Pons (tissue), 1 donor: ENCODE measurements around the gene SLC25A51.
A peak's percentile ranks its signal among the peaks of the same experiment; 100 is the strongest.

ENCODE experiments used
- DNase-seq: peaks from one replicate; pipeline ENCODE4 v3.0.0-alpha.2; 2016; ENCODE audit warnings: low spot score

Gene SLC25A51

GRCh38 chr9:37937366-37937765 is 33.4 kb upstream of the SLC25A51 start:
- DNase-seq = no peak

GRCh38 chr9:37936965-37937364 is 33.0 kb upstream of the SLC25A51 start:
- DNase-seq = no peak

DNA sequence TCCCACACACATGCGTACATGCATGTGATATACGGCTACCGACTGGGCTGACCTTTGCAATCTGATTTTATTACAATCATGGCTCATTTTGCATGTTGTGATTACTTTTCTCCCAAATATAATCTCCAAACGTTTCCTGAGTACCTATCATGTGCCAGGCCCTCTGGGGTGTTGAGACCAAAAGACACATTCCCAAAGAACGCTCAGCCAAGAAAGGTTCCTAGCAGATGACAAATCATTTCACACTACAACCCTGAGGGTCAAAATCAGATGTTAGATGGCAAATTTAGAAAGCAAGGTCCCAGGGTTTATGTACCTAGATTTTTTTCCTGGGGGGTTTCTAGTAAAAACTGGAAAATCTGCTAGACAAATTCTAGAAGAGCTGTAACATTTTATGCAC is 32.4 kb upstream of the SLC25A51 start:
- DNase-seq = no peak

DNA sequence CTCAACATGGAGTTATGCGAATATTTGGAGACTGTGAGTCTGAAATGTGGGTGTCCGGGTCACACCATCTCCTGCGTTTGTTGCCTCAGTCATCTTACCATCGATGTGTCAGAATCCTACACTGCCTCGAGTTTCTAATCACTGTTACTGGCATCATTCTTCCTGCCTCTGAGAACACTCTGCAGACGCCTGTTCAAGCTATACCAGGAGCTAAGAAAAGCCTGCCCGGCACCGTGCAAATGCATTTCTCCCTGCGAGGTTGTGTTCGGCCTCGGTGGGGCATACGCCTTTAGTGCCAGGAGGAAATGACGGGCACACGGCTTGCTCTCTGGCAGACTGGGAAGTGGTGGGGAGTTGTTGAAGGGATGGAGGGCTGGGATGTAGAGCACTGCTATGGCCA is 31.2 kb upstream of the SLC25A51 start:
- DNase-seq = no peak

DNA sequence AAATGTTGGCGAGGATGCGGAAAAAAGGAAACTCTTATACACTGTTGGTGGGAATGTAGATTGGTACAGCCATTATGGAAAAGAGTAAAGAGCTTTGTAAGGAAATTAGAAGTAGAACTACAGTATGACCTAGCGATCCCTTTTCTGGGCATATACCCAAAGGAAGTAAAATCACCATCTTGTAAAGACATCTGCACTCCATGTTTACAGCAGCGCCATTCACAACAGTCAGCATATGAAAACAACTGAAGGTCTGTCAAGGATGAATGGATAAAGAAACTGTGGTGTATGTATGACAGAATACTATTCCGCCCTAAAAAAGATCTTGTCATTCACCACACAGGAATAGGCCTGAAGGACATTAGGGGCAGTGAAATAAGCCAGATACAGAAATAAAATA is 27.7 kb upstream of the SLC25A51 start:
- DNase-seq = peak; percentile 21

DNA sequence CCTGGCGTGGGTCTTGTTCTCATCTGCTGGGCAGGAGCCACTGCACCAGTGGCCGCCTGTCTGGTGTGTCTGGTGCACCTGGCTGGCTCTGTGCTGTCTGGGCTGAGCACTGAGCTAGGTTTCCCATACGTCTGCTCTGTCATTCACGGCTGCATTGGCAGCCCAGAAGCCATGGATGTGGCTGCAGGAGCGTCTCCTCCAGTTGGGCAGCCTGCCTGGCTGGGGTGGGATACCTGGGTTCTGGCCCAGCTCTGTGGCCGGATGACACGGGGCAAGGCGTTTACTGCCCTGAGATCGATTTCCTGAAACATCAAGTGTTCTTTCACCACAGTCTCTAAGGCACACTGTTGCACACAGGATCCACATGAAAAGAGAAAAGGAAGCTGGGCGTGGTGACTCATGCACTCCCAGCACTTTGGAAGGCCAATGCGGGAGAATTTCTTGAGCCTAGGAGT is 25.5 kb upstream of the SLC25A51 start:
- DNase-seq = no peak

DNA sequence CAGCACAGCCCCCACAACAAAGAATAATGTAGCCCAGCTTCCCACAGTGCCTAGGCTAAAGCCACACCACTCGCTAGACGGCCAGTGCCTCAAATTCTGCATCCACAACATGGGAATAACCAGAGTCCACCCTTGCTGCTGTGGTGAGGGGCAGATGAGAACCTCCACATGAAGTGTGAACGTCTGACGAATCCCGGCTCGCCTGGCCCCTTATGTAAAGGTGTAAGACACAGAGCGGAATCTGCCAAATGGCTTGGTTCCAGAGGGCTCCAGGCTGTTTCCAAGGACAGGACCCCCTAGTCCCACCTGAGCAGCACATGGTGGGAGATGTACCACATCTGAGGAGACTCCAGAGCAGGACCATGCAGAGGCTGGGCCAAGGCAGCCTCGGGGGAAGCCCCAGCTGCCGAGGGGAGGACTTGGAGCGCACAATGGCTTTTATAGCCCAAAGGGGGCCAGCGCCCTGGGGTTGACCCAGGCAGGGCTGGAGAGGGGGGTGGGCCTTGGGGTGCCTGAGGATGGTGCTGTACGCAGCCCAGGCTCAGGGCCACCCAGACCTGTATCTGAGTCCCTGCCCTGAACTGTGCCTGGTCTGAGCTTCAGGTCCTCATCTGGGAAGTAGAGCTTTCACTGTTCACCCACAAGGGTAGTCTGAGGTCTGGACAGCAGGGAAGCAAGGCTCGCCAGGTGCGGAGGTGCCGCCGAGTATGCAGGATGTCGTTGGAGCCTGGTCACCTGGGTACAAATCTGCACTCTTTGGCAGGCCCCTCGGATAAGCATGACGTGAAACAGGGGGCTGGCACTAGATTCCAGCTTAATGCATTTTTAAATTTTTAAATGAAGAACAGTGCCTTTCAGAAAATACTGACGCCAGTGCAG is 24.9 kb upstream of the SLC25A51 start:
- no peak for DNase-seq

GRCh38 chr9:37927601-37928551 is 23.9 kb upstream of the SLC25A51 start:
- no peak for DNase-seq

DNA sequence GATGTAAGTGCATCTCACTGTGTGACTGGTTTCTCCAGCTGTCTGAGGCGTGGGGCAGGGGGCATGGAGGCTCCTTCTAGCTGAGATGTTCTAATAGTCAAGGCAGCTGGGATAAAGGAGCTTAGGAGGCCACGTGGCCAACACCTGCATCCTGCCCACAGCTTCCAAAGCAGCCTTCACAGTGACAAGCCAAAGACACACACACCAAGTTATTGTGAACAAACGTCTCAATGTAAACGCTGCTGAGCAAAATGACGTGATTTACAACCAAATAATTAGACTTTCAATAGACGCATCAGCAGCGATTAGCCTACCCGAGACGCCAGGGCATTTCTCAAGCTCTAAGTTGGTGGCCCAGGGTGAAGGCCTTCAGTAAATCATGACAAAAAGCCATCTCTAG is 23.2 kb upstream of the SLC25A51 start:
- peak; percentile 45 for DNase-seq

DNA sequence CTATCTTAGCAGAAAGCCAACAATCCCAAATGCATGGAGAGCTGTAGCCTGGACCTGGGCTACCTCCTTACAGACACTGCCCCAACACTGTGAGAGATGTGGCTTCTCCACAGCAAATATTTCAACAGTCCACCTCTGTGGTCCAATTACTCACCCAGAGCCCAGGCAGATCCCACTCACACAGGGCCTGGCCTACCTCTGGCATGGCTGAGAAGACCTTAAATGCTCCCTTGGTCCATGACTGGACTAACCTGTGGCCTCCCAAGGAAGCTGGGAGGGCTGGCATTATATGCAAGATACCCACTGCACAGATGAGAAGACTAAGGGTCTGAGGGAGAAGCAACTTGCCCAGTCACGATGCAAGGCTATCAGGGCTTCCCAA is 22.8 kb upstream of the SLC25A51 start:
- DNase-seq = no peak

DNA sequence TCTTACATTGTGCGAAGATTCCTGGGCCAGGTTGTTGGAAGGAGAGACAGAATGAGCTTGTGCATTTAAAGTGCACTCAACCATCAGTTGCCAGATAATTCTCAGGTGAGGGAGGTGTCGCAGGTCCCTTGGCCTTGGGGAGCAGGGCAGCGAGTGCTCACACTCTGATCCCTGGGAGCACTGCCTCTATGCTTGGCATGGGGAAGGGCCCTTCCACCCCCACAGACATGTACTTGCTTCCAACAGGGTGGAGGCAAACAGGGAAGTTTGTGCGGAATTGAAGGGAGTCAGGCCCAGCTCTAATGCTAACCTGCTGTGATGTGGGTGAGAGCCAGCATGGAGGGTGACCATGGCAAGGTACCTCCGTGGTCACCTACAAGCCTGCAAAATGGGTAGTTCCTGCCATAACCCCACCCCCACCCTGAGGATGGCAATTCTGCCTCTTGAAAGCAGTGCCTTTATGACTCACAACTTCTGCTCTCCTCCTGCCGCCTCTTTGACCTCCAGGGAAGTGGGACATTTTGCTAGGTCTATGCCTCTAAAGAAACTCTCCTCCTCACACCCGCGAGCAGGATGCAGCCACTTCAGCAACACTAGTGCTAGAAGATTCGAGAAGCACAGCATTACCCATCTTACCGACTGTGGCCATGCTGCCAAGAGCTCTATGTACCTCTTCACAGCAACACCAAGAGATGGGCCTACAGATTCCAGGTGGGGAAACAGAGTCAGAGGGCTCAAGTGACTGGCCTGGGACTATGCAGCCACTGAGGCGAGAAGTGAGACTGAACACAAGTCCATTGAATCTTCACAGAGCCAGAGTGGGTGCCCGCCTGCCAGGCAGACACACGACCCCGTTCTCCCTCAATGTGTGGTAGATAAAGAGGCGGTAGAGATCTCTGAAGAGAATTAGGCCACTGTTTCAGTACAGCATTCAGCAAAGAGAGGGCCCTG is 22.1 kb upstream of the SLC25A51 start:
- DNase-seq = no peak

- DNase-seq = no peak
These were observed 21.1 kb upstream of the SLC25A51 start for GRCh38 chr9:37925006-37925405.

DNA sequence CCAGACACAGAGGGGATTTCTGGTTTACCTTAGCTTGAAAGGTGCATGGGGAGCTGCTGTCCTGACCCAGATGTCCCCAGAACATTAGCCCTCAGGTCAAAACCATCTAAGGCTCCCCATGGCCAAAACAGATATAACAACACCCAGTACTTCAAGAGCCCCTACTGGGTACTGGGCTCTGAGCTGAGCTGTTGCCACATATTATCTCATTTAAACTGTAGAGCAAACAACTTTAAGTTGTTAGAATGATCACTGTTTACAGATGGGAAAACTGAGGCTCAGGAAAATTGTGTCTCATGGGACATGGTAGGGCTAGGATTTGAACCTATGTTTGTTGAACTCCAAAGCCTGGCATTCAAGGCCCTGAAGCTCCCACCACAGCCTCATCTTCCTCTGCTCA is 20.6 kb upstream of the SLC25A51 start:
- no peak for DNase-seq

DNA sequence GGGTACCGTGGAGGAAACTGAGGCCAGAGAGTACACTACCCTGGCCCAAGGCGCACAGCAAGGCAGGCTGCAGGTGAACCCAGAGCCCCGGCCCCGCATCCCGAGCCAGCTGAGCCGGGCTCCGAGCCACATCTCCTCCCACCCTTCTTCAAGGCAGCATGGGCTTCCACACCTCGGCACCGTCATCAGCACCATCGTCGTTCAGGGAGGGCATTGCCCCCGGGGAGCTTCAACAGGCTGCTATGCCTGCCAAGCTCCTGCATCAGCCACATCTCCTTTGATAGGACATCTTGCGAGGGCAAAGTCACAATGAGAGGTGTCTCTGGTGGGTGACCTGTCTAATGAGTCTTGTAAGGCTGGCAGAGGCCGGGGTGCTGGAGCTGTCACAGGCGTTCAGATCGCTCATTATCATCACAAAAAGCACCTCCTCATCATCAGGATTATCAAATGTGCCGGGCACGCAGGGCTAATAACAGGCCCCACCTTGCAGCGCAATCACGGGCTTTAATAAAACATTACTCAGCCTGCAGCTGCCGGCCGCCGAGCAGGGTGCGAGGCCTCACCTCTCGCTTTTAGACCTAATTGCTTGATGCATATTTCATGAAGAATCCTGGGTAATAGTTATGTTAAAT is 20.0 kb upstream of the SLC25A51 start:
- DNase-seq = no peak

GRCh38 chr9:37923118-37923795 is 19.3 kb upstream of the SLC25A51 start:
- DNase-seq = no peak

GRCh38 chr9:37922363-37923117 is 18.6 kb upstream of the SLC25A51 start:
- no peak for DNase-seq

- DNase-seq = no peak
These were observed 17.8 kb upstream of the SLC25A51 start for GRCh38 chr9:37921546-37922300.

GRCh38 chr9:37921168-37921510 is 17.2 kb upstream of the SLC25A51 start:
- no peak for DNase-seq

DNA sequence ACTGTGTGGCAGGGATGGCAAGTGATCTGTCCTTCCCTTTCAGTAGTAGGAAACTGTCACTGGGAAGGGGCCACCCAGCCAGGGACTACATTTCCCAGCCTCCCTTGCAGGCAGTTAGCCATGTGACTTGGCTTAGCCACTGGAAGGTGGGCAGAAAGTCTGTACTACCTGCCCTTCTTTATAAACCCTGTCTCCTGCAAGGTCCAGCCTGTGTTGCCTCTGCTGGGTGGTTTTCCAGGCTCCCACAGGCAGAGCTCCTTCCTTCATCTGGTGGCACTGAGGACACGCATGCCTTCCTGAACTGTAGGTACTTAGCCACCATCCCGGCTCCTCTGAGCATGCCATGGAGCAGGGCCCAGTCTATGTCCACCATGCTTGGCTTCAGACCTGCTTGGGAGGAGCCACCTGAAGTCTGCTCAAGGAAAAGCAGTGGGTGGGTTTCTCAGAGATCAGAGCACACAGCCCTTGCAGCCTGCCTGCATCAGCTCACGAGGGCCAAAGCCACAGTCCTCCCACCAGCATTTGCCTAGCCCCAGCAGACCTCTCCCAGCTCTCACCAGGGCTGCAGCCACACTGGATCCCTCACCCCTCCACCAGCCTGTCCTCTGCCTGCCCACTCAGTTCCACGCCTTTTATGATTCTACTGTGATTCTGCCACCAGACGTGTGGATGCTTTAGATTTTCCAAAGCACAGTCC is 16.7 kb upstream of the SLC25A51 start:
- DNase-seq = no peak
